H1 (cell line): ENCODE results near the gene DUOX1. TPM values are rescaled to one million over a fixed set of nuclear protein-coding genes. Genes with fewer than 3 reads are reported as not detected.

Experiments
- CTCF ChIA-PET: fragments of 300-600 bp; sonication (Branson Sonifier 250); formaldehyde crosslinking; loops from one replicate; lab custom pipeline; 2021; ENCODE audit not compliant: partially characterized antibody; lab: Charles Lee
- POLR2A ChIA-PET: fragments of 300-600 bp; sonication (Branson Sonifier 250); formaldehyde crosslinking; loops from one replicate; lab custom pipeline; 2021; ENCODE audit warnings: inconsistent platforms; ENCODE audit not compliant: partially characterized antibody; lab: Charles Lee
- DNase-seq, 2 experiments: peaks; one replicate each; pipeline versions ENCODE4 v3.0.0 to v3.0.0-alpha.2; 2010 to 2022; ENCODE audit warnings: low spot score in 2 of 2, low read depth in 1 of 2, mixed read lengths in 1 of 2
- FAIRE-seq: peaks from 2 replicates; lab custom pipeline; 2011; peaks lifted over from hg19 to GRCh38; lab: Jason Lieb, UNC
- H2AFZ ChIP-seq: 2 replicates; pipeline ENCODE4 v1.8.1; 2012; ENCODE audit warnings: low read length, inconsistent platforms
- H2AK5ac ChIP-seq: 2 replicates; pipeline ENCODE4 v1.6.1; 2013; ENCODE audit warnings: low read depth, low read length
- H2BK120ac ChIP-seq: replicated peaks from 2 replicates; pipeline ENCODE3; 2013; ENCODE audit warnings: low read depth, low read length, inconsistent platforms
- H2BK12ac ChIP-seq: 2 replicates; pipeline ENCODE4 v1.6.1; 2013; ENCODE audit warnings: low read depth, low read length
- H2BK15ac ChIP-seq: 2 replicates; pipeline ENCODE4 v1.6.1; 2013; ENCODE audit warnings: low read length
- H2BK20ac ChIP-seq: 2 replicates; pipeline ENCODE4 v1.6.1; 2013; ENCODE audit warnings: low read length
- H2BK5ac ChIP-seq: 2 replicates; pipeline ENCODE4 v1.6.1; 2013; ENCODE audit warnings: low read depth, low read length
- H3K14ac ChIP-seq: 2 replicates; pipeline ENCODE4 v1.6.1; 2013; ENCODE audit warnings: inconsistent platforms; ENCODE audit not compliant: insufficient read length
- H3K18ac ChIP-seq: 2 replicates; pipeline ENCODE4 v1.6.1; 2013; ENCODE audit warnings: low read length; ENCODE audit errors: extremely low read depth
- H3K23ac ChIP-seq: 2 replicates; pipeline ENCODE4 v1.6.1; 2013; ENCODE audit warnings: inconsistent platforms; ENCODE audit not compliant: insufficient read length
- H3K23me2 ChIP-seq: 2 replicates; pipeline ENCODE4 v1.6.1; 2013; ENCODE audit warnings: low read depth, low read length
- H3K27ac ChIP-seq: 2 replicates; pipeline ENCODE4 v1.6.1; 2011; ENCODE audit warnings: low read depth, low read length, inconsistent platforms
- H3K27me3 ChIP-seq, 4 experiments: replicated peaks in 1 of 4; 1 replicate in 1 of 4; 2 replicates in 3 of 4; pipeline versions ENCODE4 v1.6.1 to v1.8.1; 2011 to 2013; ENCODE audit warnings: low read length in 3 of 4, mild to moderate bottlenecking in 3 of 4, inconsistent platforms in 2 of 4, mixed read lengths in 2 of 4, moderate library complexity in 1 of 4; ENCODE audit not compliant: control insufficient read depth in 3 of 4, insufficient read depth in 3 of 4; ENCODE audit errors: extremely low read depth in 1 of 4
- H3K36me3 ChIP-seq, 4 experiments: 2 replicates each; pipeline versions ENCODE4 v1.6.1 to v1.8.1; 2011 to 2013; ENCODE audit warnings: mild to moderate bottlenecking in 4 of 4, low read length in 3 of 4, moderate library complexity in 2 of 4, control low read depth in 1 of 4, inconsistent platforms in 1 of 4; ENCODE audit not compliant: insufficient read depth in 4 of 4, control insufficient read depth in 2 of 4
- H3K4ac ChIP-seq: replicated peaks from 2 replicates; pipeline ENCODE3; 2013; ENCODE audit warnings: low read length, low read depth, mixed read lengths, inconsistent platforms; ENCODE audit not compliant: insufficient read length
- H3K4me1 ChIP-seq, 4 experiments: replicated peaks in 1 of 4; 1 replicate in 1 of 4; 2 replicates in 3 of 4; pipeline versions ENCODE4 v1.6.1 to v1.8.1; 2011 to 2013; ENCODE audit warnings: low read length in 3 of 4, inconsistent platforms in 2 of 4, mixed read lengths in 1 of 4; ENCODE audit not compliant: insufficient read depth in 4 of 4, control insufficient read depth in 3 of 4
- H3K4me2 ChIP-seq, 2 experiments: 2 replicates each; pipeline versions ENCODE4 v1.6.1 to v1.8.1; 2011 to 2013; ENCODE audit warnings: low read depth in 2 of 2, low read length in 2 of 2, control low read depth in 1 of 2, inconsistent platforms in 1 of 2, mild to moderate bottlenecking in 1 of 2; ENCODE audit not compliant: insufficient read depth in 1 of 2
- H3K4me3 ChIP-seq, 4 experiments: fragments of 200-600, 300-600 bp in 1 of 4; sonication (generic), shearing (Covaris generic), sonication (Bioruptor Twin) in 1 of 4; 2 replicates each; pipeline versions ENCODE4 v1.5.1 to v1.8.1; 2011 to 2016; ENCODE audit warnings: low read length in 4 of 4, low read depth in 3 of 4, control low read depth in 2 of 4, inconsistent platforms in 2 of 4, mild to moderate bottlenecking in 2 of 4, mixed read lengths in 1 of 4, moderate library complexity in 1 of 4; ENCODE audit not compliant: insufficient read depth in 2 of 4; ENCODE audit errors: extremely low read depth in 1 of 4
- H3K56ac ChIP-seq: replicated peaks from 2 replicates; pipeline ENCODE3; 2013; ENCODE audit warnings: low read depth, mild to moderate bottlenecking, mixed read lengths, low read length, inconsistent platforms; ENCODE audit not compliant: insufficient read length
- H3K79me1 ChIP-seq: 2 replicates; pipeline ENCODE4 v1.6.1; 2013; ENCODE audit warnings: low read depth, low read length, control low read depth
- H3K79me2 ChIP-seq, 2 experiments: 2 replicates each; pipeline versions ENCODE4 v1.6.1 to v1.8.1; 2012 to 2013; ENCODE audit warnings: low read length in 2 of 2, mild to moderate bottlenecking in 2 of 2, inconsistent platforms in 1 of 2; ENCODE audit not compliant: insufficient read depth in 2 of 2, control insufficient read depth in 1 of 2
- H3K9ac ChIP-seq, 4 experiments: replicated peaks in 1 of 4; 1 replicate in 1 of 4; 2 replicates in 3 of 4; pipeline versions ENCODE4 v1.6.1 to v1.8.1; 2011 to 2013; ENCODE audit warnings: low read depth in 3 of 4, low read length in 3 of 4, control low read depth in 2 of 4, mild to moderate bottlenecking in 2 of 4, moderate library complexity in 2 of 4, inconsistent platforms in 1 of 4; ENCODE audit errors: extremely low read depth in 1 of 4
- H3K9me3 ChIP-seq, 2 experiments: 2 replicates each; pipeline versions ENCODE4 v1.6.1 to v1.8.1; 2012 to 2013; ENCODE audit warnings: mild to moderate bottlenecking in 2 of 2, moderate library complexity in 2 of 2, control low read depth in 1 of 2, inconsistent platforms in 1 of 2, low read depth in 1 of 2, low read length in 1 of 2, mixed read lengths in 1 of 2; ENCODE audit not compliant: insufficient read depth in 2 of 2
- H4K20me1 ChIP-seq, 2 experiments: replicated peaks in 1 of 2; 2 replicates each; pipeline versions ENCODE3 to v1.8.1; 2011 to 2013; ENCODE audit warnings: inconsistent platforms in 2 of 2, low read length in 2 of 2, mild to moderate bottlenecking in 1 of 2; ENCODE audit not compliant: insufficient read depth in 2 of 2, control insufficient read depth in 1 of 2
- H4K5ac ChIP-seq: 2 replicates; pipeline ENCODE4 v1.6.1; 2013; ENCODE audit warnings: low read length, low read depth, mixed read lengths, inconsistent platforms; ENCODE audit not compliant: insufficient read length
- H4K8ac ChIP-seq: 2 replicates; pipeline ENCODE4 v1.8.0; 2013; ENCODE audit warnings: mild to moderate bottlenecking, moderate library complexity, low read length, inconsistent platforms; ENCODE audit not compliant: insufficient read depth; ENCODE audit errors: extremely low read depth
- H4K91ac ChIP-seq: replicated peaks from 2 replicates; pipeline ENCODE3; 2013; ENCODE audit warnings: low read length, mixed read lengths, inconsistent platforms; ENCODE audit not compliant: insufficient read length
- SUZ12 ChIP-seq: fragments of 200-600 bp; sonication (generic); IDR thresholded peaks from 2 replicates; pipeline ENCODE4 v1.6.1; 2012; ENCODE audit warnings: mild to moderate bottlenecking, inconsistent platforms, low read length, moderate library complexity, mixed read lengths
- TBP ChIP-seq: IDR thresholded peaks from 2 replicates; pipeline ENCODE4 v1.6.1; 2011; ENCODE audit warnings: low read depth, low read length, improper control_type of control experiment
- WGBS, 2 experiments: shearing (Covaris generic) in 1 of 2; methylation state at CpG; one replicate each; pipeline versions ENCODE4 v1.1.6 to v1.1.7; 2013 to 2015; ENCODE audit warnings: low lambda C conversion rate in 2 of 2, mixed read lengths in 2 of 2, inconsistent platforms in 1 of 2, low coverage in 1 of 2, missing lambda C conversion rate in 1 of 2; ENCODE audit not compliant: insufficient replicate concordance in 2 of 2, insufficient coverage in 1 of 2, insufficient read length in 1 of 2; ENCODE audit errors: extremely low coverage in 1 of 2, missing lambda C conversion rate in 1 of 2; 5-methylcytosine and 5-hydroxymethylcytosine counted together
- polyA plus RNA-seq, 7 experiments: library from polyadenylated mRNA; depleted of rRNA in 3 of 7; stranded (reverse) in 5 of 7; unstranded in 2 of 7; fragments of >200 nt in 5 of 7; fragments of 200-250 nt in 2 of 7; gene quantifications; 1 replicate in 5 of 7; 2 replicates in 1 of 7; 4 replicates in 1 of 7; pipeline versions ENCODE4 v1.2.1 to v1.2.3, GENCODE V29; 2011 to 2013; ENCODE audit warnings: missing spikeins in 2 of 7, mixed read lengths in 2 of 7
- total RNA-seq: library from RNA; stranded (reverse); fragmentation: NEBNext Ultra II Directional; extraction: Animal tissue kit (Norgen Biotek cat#: 25700); gene quantifications from 2 replicates; pipeline ENCODE4 v1.2.1, GENCODE V29; 2021

DUOX1 gene
- total and polyA plus RNA-seq, 2 of the 8 experiments (the other 6 are each of a cell fraction or from before 2014, with no cell fraction given), result 0.84 to 1.4 TPM

DNA sequence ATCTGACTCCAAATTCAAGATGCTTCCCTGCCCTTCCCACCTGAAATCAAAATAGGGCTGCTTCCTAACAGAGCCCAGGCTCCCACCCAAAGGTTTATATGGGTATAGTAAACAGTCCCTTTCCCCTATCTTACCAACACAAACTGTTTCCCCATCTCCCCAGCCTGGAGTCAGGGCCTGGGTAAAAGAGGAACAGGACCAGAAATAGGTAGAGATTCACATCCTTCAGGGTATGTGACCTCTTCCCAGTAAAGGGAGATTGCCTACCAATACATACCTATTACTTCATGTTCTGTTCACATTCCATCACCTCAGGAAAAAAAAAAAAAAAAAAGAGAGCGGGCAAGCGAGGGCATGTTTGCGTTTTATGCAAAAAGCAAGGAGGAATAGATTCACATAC, 67.7 kb downstream of the DUOX1 start:
- no peaks in the 10 kb centered on the region for H3K79me1 ChIP-seq
- H2BK15ac ChIP-seq, result no peak overlapping the region
- no peak overlapping the region for H3K56ac ChIP-seq
- H2AFZ ChIP-seq, result no peak overlapping the region
- no peak overlapping the region for H2BK12ac ChIP-seq
- H3K4me3 ChIP-seq, result peak overlapping the region in 3 of 4 experiments; percentile 66 to 100 (median 98); a peak in 5 of 8 replicates
- H3K23me2 ChIP-seq, result peaks cover 12% of the 10 kb centered on the region
- no peak for DNase-seq
- H3K18ac ChIP-seq, result no peak overlapping the region
- no peak overlapping the region for H2BK120ac ChIP-seq
- H3K36me3 ChIP-seq, result no peaks in the 10 kb centered on the region
- H4K5ac ChIP-seq, result no peak overlapping the region
- peak overlapping the region; percentile 94 to 96; a peak in 3 of 4 replicates for H3K4me2 ChIP-seq
- no peaks in the 10 kb centered on the region for H3K79me2 ChIP-seq
- no peak overlapping the region for H3K4ac ChIP-seq
- H2BK5ac ChIP-seq, result no peak overlapping the region
- H4K20me1 ChIP-seq, result no peaks in the 10 kb centered on the region
- WGBS, 2 experiments, result 60% methylated on average over 2 of the region's 3 CpGs; no CpG with 5 or more reads in 1 of the 2 experiments
- H3K9ac ChIP-seq, result no peak overlapping the region
- no peak overlapping the region for H3K23ac ChIP-seq
- POLR2A ChIA-PET, result interaction anchor here (1.2 to 5.3 kb wide), 4 partner anchors 12 to 37 kb away, joined by 3 to 55 read pairs (median 16); partner anchors contain the start of gene SHF
- H3K14ac ChIP-seq, result no peak overlapping the region
- H3K27me3 ChIP-seq, result no peaks in the 10 kb centered on the region; a peak in 1 of 7 replicates
- no peak overlapping the region for H4K91ac ChIP-seq
- H2BK20ac ChIP-seq, result no peak overlapping the region
- H3K27ac ChIP-seq, result no peak overlapping the region
- no peaks in the 10 kb centered on the region for H3K4me1 ChIP-seq
- CTCF ChIA-PET, result interaction anchor here (0.7 to 39.2 kb wide), 8 partner anchors 9 to 200 kb away, joined by 3 to 1117 read pairs (median 4); partner anchors contain the start of gene SHF
- no peak overlapping the region for H4K8ac ChIP-seq
- no peak overlapping the region for H2AK5ac ChIP-seq
- no peak for FAIRE-seq
- H3K9me3 ChIP-seq, result no peaks in the 10 kb centered on the region
- no peak for TF ChIP-seq TBP
- no peak for TF ChIP-seq SUZ12
